ENCODE measurements around the gene SELENOV.

DNA sequence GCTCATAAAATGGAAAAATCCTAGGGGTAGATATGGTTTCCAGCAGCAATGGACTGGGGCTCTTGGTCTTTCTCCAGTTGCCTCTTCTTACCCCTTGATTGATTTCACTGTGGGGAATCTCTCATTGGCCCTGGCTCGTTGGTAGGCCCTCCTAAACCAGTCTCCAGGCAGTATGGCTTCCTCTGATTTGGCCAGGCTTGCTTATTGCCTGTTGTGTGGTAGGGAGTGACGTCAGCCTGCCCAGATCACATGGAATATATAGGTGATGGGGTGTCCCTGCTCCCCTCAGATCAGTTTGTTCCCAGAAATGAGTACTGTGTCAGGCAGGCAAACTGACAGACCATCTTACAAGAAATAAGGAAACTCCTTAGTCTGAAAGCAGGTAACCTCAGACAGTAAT is 5.7 kb upstream of the SELENOV start:
- TF ChIP-seq POLR2A (IDR thresholded peaks at IDR 0.05) (no peak), CTCF (IDR thresholded peaks at IDR 0.05 in 4 of 5, conservative IDR thresholded peaks at IDR 0.05 in 1 of 5) (no peak)
